Naive B cell (primary cell): ENCODE measurements around the gene PRKCE. TPM values are rescaled to one million over a fixed set of nuclear protein-coding genes. Genes with fewer than 3 reads are reported as not detected.
A peak's percentile ranks its signal among the peaks of the same experiment; 100 is the strongest.
"Not testable (repeated sequence)": the region's sequence is repeated elsewhere in the genome, so short reads cannot be mapped to it uniquely, and the experiment has no call there.

ENCODE experiments used
- ATAC-seq, 2 donors: fragments of 150-1000 bp; cut with Tn5 transposase; 2 replicates each; pipeline ENCODE4 v1.10.0; 2021; ENCODE audit warnings: low read depth in 2 of 2, mild to moderate bottlenecking in 2 of 2, moderate library complexity in 2 of 2
- DNase-seq: peaks from one replicate; pipeline ENCODE4 v3.0.0; 2022
- H3K27ac Mint-ChIP-seq, 6 donors: one replicate each; pipeline ENCODE4 v1.8.0; 2020 to 2022; ENCODE audit warnings: mild to moderate bottlenecking in 6 of 6, mixed read lengths in 6 of 6, moderate library complexity in 5 of 6, inconsistent platforms in 2 of 6
- H3K27me3 Mint-ChIP-seq, 3 donors: one replicate each; pipeline ENCODE4 v1.8.0; 2021 to 2022; ENCODE audit warnings: mixed read lengths in 3 of 3, mild to moderate bottlenecking in 1 of 3
- H3K36me3 Mint-ChIP-seq, 2 donors: one replicate each; pipeline ENCODE4 v1.8.0; 2020 to 2022; ENCODE audit warnings: mixed read lengths in 2 of 2, inconsistent platforms in 1 of 2, mild to moderate bottlenecking in 1 of 2
- H3K4me1 Mint-ChIP-seq, 3 donors: one replicate each; pipeline ENCODE4 v1.8.0; 2020 to 2022; ENCODE audit warnings: mixed read lengths in 3 of 3, inconsistent platforms in 1 of 3, mild to moderate bottlenecking in 1 of 3, moderate library complexity in 1 of 3
- H3K4me3 Mint-ChIP-seq, 8 donors: one replicate each; pipeline ENCODE4 v1.8.0; 2020 to 2022; ENCODE audit warnings: mild to moderate bottlenecking in 8 of 8, mixed read lengths in 8 of 8, moderate library complexity in 8 of 8, inconsistent platforms in 2 of 8
- H3K9me3 Mint-ChIP-seq, 7 donors: one replicate each; pipeline ENCODE4 v1.8.0; 2020 to 2022; ENCODE audit warnings: mixed read lengths in 7 of 7, mild to moderate bottlenecking in 5 of 7, inconsistent platforms in 2 of 7, moderate library complexity in 1 of 7
- polyA plus RNA-seq, 6 donors: library from polyadenylated mRNA; unstranded; fragments of 300-500 nt; fragmentation: Illumina TruSeq; gene quantifications; one replicate each; pipeline ENCODE4 v1.2.3, GENCODE V29; 2021; ENCODE audit warnings: low read depth in 6 of 6

The PRKCE gene
- polyA plus RNA-seq, 6 donors from 2014 or later, result 14.8 to 33.3 (median 23.2) TPM

DNA sequence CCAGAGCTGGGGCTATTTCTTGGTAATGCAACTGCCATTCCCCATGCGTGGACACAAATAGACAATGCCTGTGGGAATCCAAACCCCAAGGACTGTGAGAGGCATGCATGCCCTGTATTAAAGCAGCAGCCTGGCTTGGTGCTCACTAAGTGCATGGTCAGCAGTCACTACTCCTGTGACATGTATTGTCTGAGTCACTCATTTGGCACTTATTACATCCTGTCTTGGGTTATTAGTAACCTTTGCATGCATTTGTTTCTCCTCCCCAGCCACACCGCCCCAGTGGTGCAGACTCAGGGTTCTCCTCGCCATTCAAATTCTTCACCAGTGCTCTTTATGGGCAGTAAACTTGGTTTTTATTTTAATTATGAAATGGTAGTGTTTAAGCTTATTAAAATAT lies 30.2 kb downstream of the PRKCE start:
- Mint-ChIP-seq H3K9me3 (no peaks in the 10 kb centered on the region), H3K27me3 (no peaks in the 10 kb centered on the region), H3K4me3 (peak overlapping the region in 1 of 8 donors; percentile 31), H3K27ac (no peak overlapping the region), H3K4me1 (peaks cover 41 to 72% (median 69%) of the 10 kb centered on the region in 3 donors), H3K36me3 (peaks cover 0 to 6% of the 10 kb centered on the region in 2 donors)
- ATAC-seq, result peak; percentile 65 to 72
- no peak for DNase-seq

DNA sequence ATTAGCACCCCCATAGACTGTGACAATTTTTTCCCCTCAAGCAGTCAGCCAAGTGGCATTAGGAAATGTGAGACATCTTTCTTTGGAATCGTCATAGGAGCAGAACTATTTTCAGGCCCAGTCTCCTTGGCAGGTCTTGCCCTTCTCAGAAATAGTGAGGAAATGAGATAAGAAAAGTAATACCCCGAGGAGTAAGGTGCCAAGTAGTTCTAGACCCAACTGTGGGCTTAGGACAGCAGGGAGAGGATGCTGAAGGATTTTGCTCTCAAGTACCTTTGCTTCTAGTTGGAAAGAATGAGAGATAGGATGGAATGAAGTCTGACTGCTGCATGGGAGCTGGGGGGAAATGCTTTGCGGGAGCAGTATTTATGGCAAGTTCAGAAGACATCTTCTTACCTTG lies 31.8 kb downstream of the PRKCE start:
- Mint-ChIP-seq H3K9me3 (no peaks in the 10 kb centered on the region), H3K27ac (no peak overlapping the region), H3K4me3 (no peak overlapping the region), H3K4me1 (peaks cover 48 to 71% (median 61%) of the 10 kb centered on the region in 3 donors), H3K36me3 (peaks cover 0 to 6% of the 10 kb centered on the region in 2 donors), H3K27me3 (no peaks in the 10 kb centered on the region)
- DNase-seq, result no peak
- ATAC-seq, result no peak

DNA sequence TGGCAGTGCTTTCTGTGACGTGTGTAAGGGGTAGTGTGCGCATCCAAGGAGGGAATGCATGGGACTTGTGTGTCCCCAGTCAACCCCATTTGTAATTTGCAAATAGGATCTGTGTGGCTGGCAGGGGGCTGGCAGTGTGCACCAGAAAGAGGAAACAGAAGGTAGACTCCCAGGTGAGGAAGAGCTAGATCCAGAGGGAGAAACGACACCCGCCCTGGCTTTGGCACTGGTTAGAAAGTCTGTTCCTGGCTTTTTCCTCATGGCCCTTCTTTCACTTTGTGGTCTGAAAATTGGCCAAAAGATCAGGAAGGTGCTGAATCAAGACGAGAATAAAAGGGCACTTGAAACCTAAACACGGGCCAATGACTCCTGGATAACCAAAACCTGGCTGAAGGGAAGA lies 33.3 kb downstream of the PRKCE start:
- ATAC-seq (no peak), DNase-seq (no peak)
- Mint-ChIP-seq H3K27me3 (no peaks in the 10 kb centered on the region), H3K4me3 (peak overlapping the region in 1 of 8 donors; percentile 72), H3K27ac (peak overlapping the region in 4 of 6 donors; percentile 22 to 61 (median 54)), H3K36me3 (no peaks in the 10 kb centered on the region), H3K9me3 (no peaks in the 10 kb centered on the region), H3K4me1 (peaks cover 49 to 74% (median 59%) of the 10 kb centered on the region in 3 donors)

DNA sequence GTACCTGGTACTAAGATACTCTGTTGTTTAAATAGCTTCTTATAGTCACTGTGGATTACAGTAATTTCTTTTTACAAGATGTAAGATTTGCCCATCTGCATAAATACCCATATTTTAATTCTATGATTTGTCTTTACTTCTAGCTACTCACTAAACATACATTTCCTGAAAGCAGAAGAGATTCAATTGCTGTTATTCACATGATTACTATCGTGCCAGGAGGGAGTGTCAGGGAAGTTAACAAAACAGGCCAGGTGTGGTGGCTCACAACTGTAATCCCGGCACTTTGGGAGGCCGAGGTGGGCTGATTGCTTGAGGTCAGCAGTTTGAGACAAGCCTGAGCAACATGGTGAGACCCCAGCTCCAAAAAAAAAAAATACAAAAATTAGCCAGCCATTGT lies 33.8 kb downstream of the PRKCE start:
- Mint-ChIP-seq H3K9me3 (no peaks in the 10 kb centered on the region), H3K4me1 (peaks cover 51 to 73% (median 59%) of the 10 kb centered on the region in 3 donors), H3K36me3 (no peaks in the 10 kb centered on the region), H3K27me3 (no peaks in the 10 kb centered on the region), H3K27ac (no peak overlapping the region), H3K4me3 (peak overlapping the region in 1 of 8 donors; percentile 54)
- DNase-seq, result no peak
- no peak for ATAC-seq

DNA sequence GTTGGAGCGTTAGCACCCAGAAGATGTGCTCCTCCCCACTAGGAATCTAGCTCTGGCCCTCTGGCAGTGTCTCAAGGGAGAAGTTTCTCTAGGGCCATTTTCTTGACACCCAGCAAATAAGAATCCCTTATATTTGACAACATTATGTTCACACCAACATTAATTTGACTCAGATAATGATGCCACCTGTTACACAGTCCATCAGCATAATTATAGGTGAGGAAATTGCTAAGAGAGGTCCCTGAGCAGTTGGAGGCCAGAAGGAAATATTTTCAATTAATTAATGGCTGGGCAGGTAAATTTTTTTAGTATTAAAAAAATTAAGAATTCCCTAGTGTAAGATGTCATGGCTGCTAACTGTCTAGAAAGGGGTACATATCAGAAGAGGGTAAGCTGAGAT lies 36.5 kb downstream of the PRKCE start:
- no peak for ATAC-seq
- no peak for DNase-seq
- Mint-ChIP-seq H3K4me3 (peak overlapping the region in 2 of 8 donors; percentile 20 to 38), H3K4me1 (peaks cover 47 to 63% (median 51%) of the 10 kb centered on the region in 3 donors), H3K27ac (peak overlapping the region in 3 of 6 donors; percentile 11 to 82 (median 49)), H3K27me3 (no peaks in the 10 kb centered on the region), H3K36me3 (no peaks in the 10 kb centered on the region), H3K9me3 (no peaks in the 10 kb centered on the region)

DNA sequence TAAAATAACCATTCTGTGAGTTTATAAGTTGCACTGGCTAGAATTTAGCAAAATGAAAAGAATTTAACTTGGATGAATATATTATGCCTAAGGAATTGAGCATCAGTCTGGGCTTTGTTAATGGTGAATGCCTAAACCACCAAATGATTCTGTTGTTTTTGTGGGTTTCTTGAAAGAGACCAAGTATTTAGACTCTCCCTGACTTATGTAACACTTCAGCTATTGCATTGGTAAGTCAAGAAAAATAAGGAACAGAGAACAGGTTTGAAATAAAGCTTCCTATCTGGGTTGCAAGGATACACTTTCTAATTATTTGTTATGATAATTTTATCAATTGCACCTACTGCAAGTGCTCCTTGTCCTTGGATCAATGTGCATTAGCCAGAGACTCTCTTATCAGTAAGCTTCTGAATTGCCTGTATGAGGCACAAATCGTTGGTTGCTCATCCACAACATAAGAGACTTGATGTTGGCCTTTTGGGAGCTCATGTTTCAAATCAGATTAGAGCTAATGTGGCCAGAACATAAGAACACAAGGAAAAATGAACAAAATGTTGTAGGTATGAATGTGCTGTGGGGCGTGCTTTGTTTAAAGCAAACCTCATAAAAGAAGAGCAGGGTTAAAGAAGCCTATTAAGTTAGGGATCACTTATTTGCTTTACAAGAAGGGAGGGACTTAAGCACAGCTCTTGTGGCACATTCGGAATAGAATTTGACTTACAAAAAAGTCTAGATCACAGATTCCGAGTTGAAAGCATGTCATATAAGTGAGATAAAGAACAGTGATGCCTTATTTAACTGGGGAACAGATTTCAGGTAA lies 37.2 kb downstream of the PRKCE start:
- DNase-seq (no peak), ATAC-seq (peak; percentile 37 to 47)
- Mint-ChIP-seq H3K27ac (peak overlapping the region in 5 of 6 donors; percentile 3 to 87 (median 39)), H3K9me3 (no peaks in the 10 kb centered on the region), H3K4me3 (peak overlapping the region in 2 of 8 donors; percentile 10 to 19), H3K4me1 (peaks cover 40 to 55% (median 44%) of the 10 kb centered on the region in 3 donors), H3K36me3 (no peaks in the 10 kb centered on the region), H3K27me3 (no peaks in the 10 kb centered on the region)

DNA sequence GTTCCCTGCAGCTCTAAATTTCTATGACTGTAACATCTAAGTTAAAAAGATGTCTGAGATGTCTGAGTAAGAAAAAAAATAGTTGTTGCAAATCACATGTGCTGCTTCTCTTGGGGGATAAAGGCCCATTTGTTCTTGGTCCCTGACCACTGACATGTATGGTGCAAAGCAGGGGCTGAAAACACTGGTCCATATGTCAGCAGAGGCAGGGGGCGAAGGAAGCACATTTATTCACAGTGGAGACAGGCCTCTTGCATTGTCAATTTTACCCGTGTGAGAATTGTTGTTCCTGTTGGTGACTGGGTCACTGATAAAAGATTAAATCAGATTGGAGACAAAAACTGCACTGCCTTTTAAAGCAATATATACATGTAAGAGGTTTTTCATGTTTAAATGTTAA lies 38.8 kb downstream of the PRKCE start:
- Mint-ChIP-seq H3K27me3 (no peaks in the 10 kb centered on the region), H3K36me3 (no peaks in the 10 kb centered on the region), H3K27ac (peak overlapping the region in 4 of 6 donors; percentile 42 to 89 (median 76)), H3K9me3 (no peaks in the 10 kb centered on the region), H3K4me1 (peaks cover 26 to 41% (median 35%) of the 10 kb centered on the region in 3 donors), H3K4me3 (peak overlapping the region in 7 of 8 donors; percentile 21 to 80 (median 49))
- DNase-seq (no peak), ATAC-seq (peak in 1 of 2 donors; percentile 48)

DNA sequence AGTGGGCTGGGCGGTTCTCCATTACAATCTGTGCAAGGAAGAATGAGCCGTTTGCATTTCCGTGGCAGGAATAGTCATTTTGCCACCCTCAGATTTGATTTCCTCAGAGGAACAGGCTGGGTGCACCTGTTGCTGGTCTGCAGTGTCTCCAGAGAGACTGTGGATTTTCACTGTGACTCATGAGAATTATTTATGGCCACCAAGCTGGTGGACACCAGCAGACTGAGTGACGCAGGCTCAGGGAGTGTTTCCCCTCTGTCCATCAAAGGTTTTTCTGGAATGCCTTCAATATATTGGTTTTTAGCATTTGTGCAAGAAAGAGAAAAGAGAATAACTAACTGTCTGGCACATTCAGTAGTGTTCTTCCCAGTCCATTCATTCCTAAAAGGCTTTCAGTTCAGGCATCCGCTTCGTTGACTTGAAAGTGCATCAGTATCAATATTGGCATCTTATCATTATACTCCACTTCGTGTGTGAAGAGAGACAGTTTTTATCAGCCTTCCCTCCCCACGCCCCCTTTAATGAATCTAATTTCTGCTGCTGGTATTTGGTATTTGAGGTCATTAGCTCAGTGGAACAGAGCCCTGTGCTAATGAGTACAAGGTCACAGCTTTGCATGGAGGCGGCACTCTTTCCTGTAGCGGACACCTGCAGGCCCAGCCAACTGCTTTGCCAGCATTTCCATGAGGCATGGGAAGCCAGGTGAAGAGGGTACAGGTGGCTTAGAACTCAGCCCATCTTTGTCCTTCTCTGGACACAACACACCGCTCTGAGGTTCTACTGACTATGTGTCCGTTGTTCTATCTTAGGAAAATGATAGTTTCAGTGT lies 39.9 kb downstream of the PRKCE start:
- H3K27ac Mint-ChIP-seq, result peak overlapping the region in 5 of 6 donors; percentile 31 to 89 (median 42)
- no peak for DNase-seq
- H3K4me3 Mint-ChIP-seq, result peak overlapping the region in 7 of 8 donors; percentile 10 to 80 (median 54)
- ATAC-seq, result no peak
- H3K36me3 Mint-ChIP-seq, result no peaks in the 10 kb centered on the region
- H3K4me1 Mint-ChIP-seq, result peaks cover 20 to 38% (median 34%) of the 10 kb centered on the region in 3 donors
- H3K27me3 Mint-ChIP-seq, result no peaks in the 10 kb centered on the region
- no peaks in the 10 kb centered on the region for H3K9me3 Mint-ChIP-seq

DNA sequence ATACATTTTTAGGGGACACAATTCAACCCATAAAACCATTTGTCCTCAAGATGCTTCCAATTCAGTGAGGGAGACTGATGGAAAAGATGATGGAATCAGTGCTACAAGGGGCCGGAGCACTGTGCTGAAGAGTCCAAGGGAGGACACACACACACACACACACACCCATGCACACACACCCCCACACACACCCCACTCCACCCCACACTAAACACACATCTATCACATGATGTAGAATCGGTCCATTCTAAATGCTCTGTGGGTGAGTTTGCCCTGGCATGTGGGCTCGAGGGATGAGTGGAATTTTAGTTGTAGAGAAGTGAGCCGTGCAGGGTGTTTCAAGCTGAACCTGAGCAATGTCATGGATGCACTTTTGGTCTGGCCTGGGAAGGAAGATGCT lies 41.1 kb downstream of the PRKCE start:
- Mint-ChIP-seq H3K27me3 (no peaks in the 10 kb centered on the region), H3K9me3 (no peaks in the 10 kb centered on the region), H3K4me1 (peaks cover 29 to 45% (median 41%) of the 10 kb centered on the region in 3 donors), H3K27ac (no peak overlapping the region), H3K36me3 (no peaks in the 10 kb centered on the region), H3K4me3 (no peak overlapping the region)
- ATAC-seq (no peak), DNase-seq (no peak)

DNA sequence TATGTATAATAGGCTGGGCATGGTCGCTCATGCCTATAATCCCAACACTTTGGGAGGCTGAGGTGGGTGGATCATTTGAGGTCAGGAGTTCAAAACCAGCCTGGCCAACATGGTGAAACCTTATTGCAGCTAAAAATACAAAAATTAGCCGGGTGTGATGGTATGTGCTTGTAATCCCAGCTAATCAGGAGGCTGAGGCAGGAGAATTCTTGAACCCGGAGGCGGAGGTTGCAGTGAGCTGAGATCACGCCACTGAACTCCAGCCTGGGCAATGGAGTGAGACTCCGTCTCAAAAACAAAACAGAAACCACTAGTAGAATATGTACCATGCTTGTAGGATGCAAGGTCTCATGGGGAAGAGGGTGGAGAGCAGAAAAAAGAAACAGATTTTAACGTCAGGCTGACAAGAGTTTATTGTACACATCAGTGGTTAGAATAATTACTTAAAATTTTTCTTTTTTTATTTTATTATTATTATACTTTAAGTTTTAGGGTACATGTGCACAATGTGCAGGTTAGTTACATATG lies 44.1 kb downstream of the PRKCE start:
- ATAC-seq (peak; percentile 87), DNase-seq (peak; percentile 57)
- H3K27me3 Mint-ChIP-seq, H3K9me3 Mint-ChIP-seq, H3K36me3 Mint-ChIP-seq: not testable (repeated sequence)
- peak overlapping the region in 4 of 6 donors; percentile 44 to 94 (median 90) for H3K27ac Mint-ChIP-seq
- peaks cover 43 to 55% (median 43%) of the 10 kb centered on the region in 3 donors for H3K4me1 Mint-ChIP-seq
- H3K4me3 Mint-ChIP-seq, result peak overlapping the region; percentile 20 to 78 (median 53)

DNA sequence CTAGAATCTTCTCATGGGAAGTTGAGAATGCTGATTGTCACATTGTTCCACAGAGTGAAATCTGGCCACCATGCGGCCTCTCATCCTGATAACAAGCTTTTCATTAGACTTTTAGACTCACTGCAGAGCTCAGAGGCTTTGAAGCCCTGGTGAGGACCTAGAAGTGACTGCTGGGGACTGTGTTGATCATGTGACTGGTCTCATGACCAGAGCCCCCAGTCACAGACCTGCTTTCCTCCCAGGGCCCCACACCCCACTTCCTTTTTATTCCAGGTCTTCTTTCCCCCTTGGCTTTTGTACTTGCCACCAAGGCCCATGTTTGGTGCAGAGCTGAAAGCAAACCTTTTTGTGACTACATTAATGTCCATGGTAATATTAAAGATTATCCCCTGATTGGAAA lies 45.2 kb downstream of the PRKCE start:
- Mint-ChIP-seq H3K4me3 (peak overlapping the region in 4 of 8 donors; percentile 16 to 73 (median 57)), H3K4me1 (peaks cover 50 to 55% (median 53%) of the 10 kb centered on the region in 3 donors), H3K27me3 (no peaks in the 10 kb centered on the region), H3K27ac (peak overlapping the region in 3 of 6 donors; percentile 6 to 50 (median 16)), H3K36me3 (peaks cover 5 to 13% of the 10 kb centered on the region in 2 donors), H3K9me3 (no peaks in the 10 kb centered on the region)
- DNase-seq (no peak), ATAC-seq (no peak)

DNA sequence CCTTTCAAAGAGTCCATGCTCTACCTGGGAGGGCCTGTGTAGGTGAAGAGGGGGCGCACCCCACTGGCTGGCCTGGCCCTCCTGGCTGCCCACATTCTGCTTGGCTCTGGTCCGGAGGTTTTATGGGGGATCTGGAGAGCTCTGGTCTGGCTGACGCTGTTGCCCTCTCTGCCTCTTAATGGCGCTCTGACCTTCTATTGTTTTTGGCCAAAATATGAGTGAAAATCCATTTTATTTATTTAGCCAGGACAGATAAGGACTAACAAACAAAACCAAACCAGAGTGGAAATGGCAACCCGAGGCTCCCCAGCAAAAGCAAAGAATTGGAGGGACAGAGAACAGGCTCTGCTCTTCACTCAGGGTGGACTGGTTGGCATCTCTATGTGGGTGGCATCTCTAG lies 45.7 kb downstream of the PRKCE start:
- DNase-seq (no peak), ATAC-seq (no peak)
- Mint-ChIP-seq H3K27me3 (no peaks in the 10 kb centered on the region), H3K4me3 (peak overlapping the region in 3 of 8 donors; percentile 9 to 64 (median 42)), H3K9me3 (no peaks in the 10 kb centered on the region), H3K36me3 (peaks cover 6 to 13% of the 10 kb centered on the region in 2 donors), H3K27ac (peak overlapping the region in 3 of 6 donors; percentile 8 to 16 (median 15)), H3K4me1 (peaks cover 54 to 58% (median 54%) of the 10 kb centered on the region in 3 donors)

DNA sequence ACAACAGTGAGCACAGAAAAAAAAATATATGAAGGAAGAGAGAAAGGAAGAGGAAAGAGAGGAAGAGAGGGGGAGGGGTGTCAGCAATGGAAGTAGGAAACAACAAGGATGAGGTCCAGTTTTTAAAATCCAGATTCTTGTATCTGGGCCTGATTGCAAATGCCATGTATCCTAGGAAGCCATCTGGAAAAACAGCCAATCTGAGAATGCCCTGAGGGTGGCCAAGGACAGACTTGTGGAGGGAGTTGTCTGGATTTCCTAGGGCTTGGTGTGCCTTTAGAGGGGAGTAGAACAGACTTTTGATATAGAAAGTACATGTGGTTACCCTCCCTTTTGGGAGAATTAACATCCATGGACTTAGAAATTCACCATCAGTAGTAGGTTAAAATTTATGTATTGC lies 47.1 kb downstream of the PRKCE start:
- Mint-ChIP-seq H3K27me3 (no peaks in the 10 kb centered on the region), H3K4me3 (peak overlapping the region in 6 of 8 donors; percentile 21 to 81 (median 64)), H3K9me3 (no peaks in the 10 kb centered on the region), H3K4me1 (peaks cover 55 to 60% (median 56%) of the 10 kb centered on the region in 3 donors), H3K36me3 (peaks cover 11 to 13% of the 10 kb centered on the region in 2 donors), H3K27ac (peak overlapping the region in 4 of 6 donors; percentile 5 to 97 (median 92))
- DNase-seq (no peak), ATAC-seq (no peak)
